ENCODE measurements around the gene SCN2A. TPM values are rescaled to one million over a fixed set of nuclear protein-coding genes. Genes with fewer than 3 reads are reported as not detected.

The SCN2A gene
- total RNA-seq, 2 donors from 2014 or later = 0.15 to 0.20 TPM

GRCh38 chr2:165205865-165206264 is 33.3 kb upstream of the SCN2A start:
- Histone ChIP-seq H3K4me1 (ENCODE audit: control insufficient read depth, insufficient read depth, low read length) (no peaks in the 10 kb centered on the region), H3K4me3 (ENCODE audit: low read length) (no peak overlapping the region), H3K9me3 (ENCODE audit: control insufficient read depth, low read length) (no peaks in the 10 kb centered on the region), H3K27ac (ENCODE audit: low read depth, low read length) (no peak overlapping the region), H3K27me3 (ENCODE audit: control insufficient read depth, insufficient read depth, low read length, poor library complexity, severe bottlenecking) (no peaks in the 10 kb centered on the region), H3K36me3 (ENCODE audit: control insufficient read depth, insufficient read depth, low read length) (no peaks in the 10 kb centered on the region), H3K9ac (ENCODE audit: extremely low read depth, low read length, poor library complexity, severe bottlenecking) (no peak overlapping the region)
- Mint-ChIP-seq H3K36me3 (ENCODE audit: low read depth) (no peaks in the 10 kb centered on the region), H3K4me1 (peaks cover 9% of the 10 kb centered on the region), H3K4me3 (no peak overlapping the region), H3K9me3 (peaks cover 5% of the 10 kb centered on the region), H3K27ac (no peak overlapping the region), H3K27me3 (ENCODE audit: insufficient read depth) (no peaks in the 10 kb centered on the region)
- TF ChIP-seq CTCF (conservative IDR thresholded peaks at IDR 0.05) = no peak
- 95% methylated on average over 2 of the region's 2 CpGs; no CpG with 5 or more reads in 1 of the 2 experiments for WGBS, 2 experiments (ENCODE audit: insufficient coverage in 1 of 2, insufficient read length in 1 of 2)
- DNase-seq = no peak

GRCh38 chr2:165208094-165208493 is 31.1 kb upstream of the SCN2A start:
- no peak overlapping the region for H3K9ac ChIP-seq (ENCODE audit: extremely low read depth, low read length, poor library complexity, severe bottlenecking)
- Mint-ChIP-seq H3K4me1 (peaks cover 9% of the 10 kb centered on the region), H3K4me3 (no peak overlapping the region), H3K27me3 (ENCODE audit: insufficient read depth) (no peaks in the 10 kb centered on the region), H3K27ac (no peak overlapping the region), H3K9me3 (peaks cover 5% of the 10 kb centered on the region), H3K36me3 (ENCODE audit: low read depth) (no peaks in the 10 kb centered on the region)
- no peak for DNase-seq
- no peak overlapping the region for H3K27ac ChIP-seq (ENCODE audit: low read depth, low read length)
- H3K4me3 ChIP-seq (ENCODE audit: low read length) = no peak overlapping the region
- H3K27me3 ChIP-seq (ENCODE audit: control insufficient read depth, insufficient read depth, low read length, poor library complexity, severe bottlenecking) = no peaks in the 10 kb centered on the region
- H3K4me1 ChIP-seq (ENCODE audit: control insufficient read depth, insufficient read depth, low read length) = no peaks in the 10 kb centered on the region
- 93 to 100% methylated on average over 1 of the region's 1 CpG for WGBS, 2 experiments (ENCODE audit: insufficient coverage in 1 of 2, insufficient read length in 1 of 2)
- TF ChIP-seq CTCF (conservative IDR thresholded peaks at IDR 0.05) = no peak
- H3K36me3 ChIP-seq (ENCODE audit: control insufficient read depth, insufficient read depth, low read length) = no peaks in the 10 kb centered on the region
- H3K9me3 ChIP-seq (ENCODE audit: control insufficient read depth, low read length) = no peaks in the 10 kb centered on the region

- Histone ChIP-seq H3K9me3 (ENCODE audit: control insufficient read depth, low read length) (no peaks in the 10 kb centered on the region), H3K4me3 (ENCODE audit: low read length) (no peak overlapping the region), H3K4me1 (ENCODE audit: control insufficient read depth, insufficient read depth, low read length) (no peaks in the 10 kb centered on the region), H3K36me3 (ENCODE audit: control insufficient read depth, insufficient read depth, low read length) (no peaks in the 10 kb centered on the region), H3K27me3 (ENCODE audit: control insufficient read depth, insufficient read depth, low read length, poor library complexity, severe bottlenecking) (no peaks in the 10 kb centered on the region), H3K27ac (ENCODE audit: low read depth, low read length) (no peak overlapping the region), H3K9ac (ENCODE audit: extremely low read depth, low read length, poor library complexity, severe bottlenecking) (no peak overlapping the region)
- H3K4me3 Mint-ChIP-seq = no peak overlapping the region
- WGBS, 2 experiments (ENCODE audit: insufficient coverage in 1 of 2, insufficient read length in 1 of 2) = 89% methylated on average over 1 of the region's 1 CpG; no CpG with 5 or more reads in 1 of the 2 experiments
- H3K4me1 Mint-ChIP-seq = peaks cover 9% of the 10 kb centered on the region
- no peak for DNase-seq
- H3K36me3 Mint-ChIP-seq (ENCODE audit: low read depth) = no peaks in the 10 kb centered on the region
- no peak for TF ChIP-seq CTCF (conservative IDR thresholded peaks at IDR 0.05)
- H3K9me3 Mint-ChIP-seq = no peaks in the 10 kb centered on the region
- H3K27ac Mint-ChIP-seq = no peak overlapping the region
- no peaks in the 10 kb centered on the region for H3K27me3 Mint-ChIP-seq (ENCODE audit: insufficient read depth)
These were observed 25.1 kb upstream of the SCN2A start for GRCh38 chr2:165214093-165214492.

All from endodermal cell (in vitro differentiated cells).